ENCODE results near the gene MAPK4.
A peak's percentile ranks its signal among the peaks of the same experiment; 100 is the strongest.

The MAPK4 gene

DNA sequence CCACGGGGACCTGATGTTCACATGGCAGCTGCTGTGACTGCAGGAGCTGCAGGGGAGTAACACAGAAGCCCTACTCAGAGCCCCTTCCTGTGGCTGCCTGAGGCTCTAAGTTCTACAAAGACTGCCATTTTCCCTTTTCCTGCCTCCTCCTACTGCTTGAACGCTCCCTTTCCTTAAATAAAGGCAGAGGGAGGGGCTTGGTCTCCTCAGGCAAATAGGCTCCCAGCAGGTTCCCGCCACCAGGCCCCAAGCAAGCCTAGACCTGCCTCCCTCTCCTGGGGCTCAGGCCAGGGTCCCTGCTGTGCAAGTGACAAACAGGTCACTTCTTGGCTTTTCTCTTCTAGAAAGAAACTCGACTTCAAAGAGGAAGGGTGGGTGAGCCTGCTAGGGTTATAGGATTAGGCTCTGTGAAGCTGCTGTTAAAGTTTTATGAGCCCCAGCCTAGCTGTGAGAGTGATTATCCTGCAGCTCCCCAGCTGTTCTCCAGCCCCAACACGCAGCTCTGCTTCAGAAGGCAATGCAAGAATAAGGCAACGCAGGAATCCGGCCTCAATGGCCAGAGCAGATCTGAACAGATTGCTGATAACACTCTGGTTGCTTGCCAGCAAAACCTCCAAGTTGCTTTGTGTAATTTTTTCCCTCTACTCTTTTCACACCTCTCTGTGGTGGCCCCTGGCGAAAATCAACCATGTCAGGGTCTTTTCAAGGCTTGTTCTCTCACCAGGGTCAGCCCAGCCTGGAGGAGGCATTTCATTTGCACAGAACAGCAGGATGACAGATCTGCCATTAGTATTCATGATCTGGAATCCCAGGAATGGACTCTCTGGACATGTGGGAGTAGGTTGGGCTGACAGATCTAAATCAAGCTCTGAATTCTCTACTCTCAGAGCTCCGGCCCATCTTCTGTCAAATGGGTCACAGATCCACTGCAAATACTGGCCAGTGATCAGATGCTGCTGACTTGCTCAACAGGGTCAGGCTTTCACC lies 188.6 kb downstream of the MAPK4 start:
- peak; percentile 30 for DNase-seq
- Mint-ChIP-seq H3K9me3 (peaks cover 12% of the 10 kb centered on the region), H3K36me3 (ENCODE audit: low read depth) (peaks cover 6% of the 10 kb centered on the region), H3K4me3 (peak overlapping the region; percentile 52), H3K4me1 (peaks cover 67% of the 10 kb centered on the region), H3K27me3 (ENCODE audit: low read depth, poor library complexity) (no peaks in the 10 kb centered on the region), H3K27ac (peak overlapping the region; percentile 96)
- TF ChIP-seq, protein P1, sequence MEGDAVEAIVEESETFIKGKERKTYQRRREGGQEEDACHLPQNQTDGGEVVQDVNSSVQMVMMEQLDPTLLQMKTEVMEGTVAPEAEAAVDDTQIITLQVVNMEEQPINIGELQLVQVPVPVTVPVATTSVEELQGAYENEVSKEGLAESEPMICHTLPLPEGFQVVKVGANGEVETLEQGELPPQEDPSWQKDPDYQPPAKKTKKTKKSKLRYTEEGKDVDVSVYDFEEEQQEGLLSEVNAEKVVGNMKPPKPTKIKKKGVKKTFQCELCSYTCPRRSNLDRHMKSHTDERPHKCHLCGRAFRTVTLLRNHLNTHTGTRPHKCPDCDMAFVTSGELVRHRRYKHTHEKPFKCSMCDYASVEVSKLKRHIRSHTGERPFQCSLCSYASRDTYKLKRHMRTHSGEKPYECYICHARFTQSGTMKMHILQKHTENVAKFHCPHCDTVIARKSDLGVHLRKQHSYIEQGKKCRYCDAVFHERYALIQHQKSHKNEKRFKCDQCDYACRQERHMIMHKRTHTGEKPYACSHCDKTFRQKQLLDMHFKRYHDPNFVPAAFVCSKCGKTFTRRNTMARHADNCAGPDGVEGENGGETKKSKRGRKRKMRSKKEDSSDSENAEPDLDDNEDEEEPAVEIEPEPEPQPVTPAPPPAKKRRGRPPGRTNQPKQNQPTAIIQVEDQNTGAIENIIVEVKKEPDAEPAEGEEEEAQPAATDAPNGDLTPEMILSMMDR (IDR thresholded peaks at IDR 0.05), result no peak

DNA sequence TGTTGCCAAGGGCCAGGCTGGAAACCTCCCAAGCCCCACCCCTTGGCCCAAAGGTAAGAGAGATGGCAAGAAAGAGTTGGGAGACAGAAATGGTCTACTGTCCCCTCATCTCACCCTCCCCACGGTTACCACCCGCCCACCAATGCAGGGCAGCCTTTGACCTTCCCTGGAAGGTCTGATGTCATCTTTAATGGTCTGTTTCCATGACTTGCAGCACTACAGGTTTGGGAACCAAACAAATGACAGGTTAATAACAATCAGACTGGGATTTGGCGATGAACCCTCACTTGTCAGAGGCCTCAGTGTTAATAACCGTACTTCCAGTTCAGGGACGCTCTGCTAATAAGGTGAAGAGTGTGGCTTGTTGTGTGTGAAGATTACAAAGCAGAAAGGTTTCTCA lies 189.5 kb downstream of the MAPK4 start:
- no peak overlapping the region for H3K4me3 Mint-ChIP-seq
- TF ChIP-seq, protein P1 (IDR thresholded peaks at IDR 0.05), result no peak
- H3K27me3 Mint-ChIP-seq (ENCODE audit: low read depth, poor library complexity), result no peaks in the 10 kb centered on the region
- peaks cover 67% of the 10 kb centered on the region for H3K4me1 Mint-ChIP-seq
- peaks cover 6% of the 10 kb centered on the region for H3K9me3 Mint-ChIP-seq
- no peaks in the 10 kb centered on the region for H3K36me3 Mint-ChIP-seq (ENCODE audit: low read depth)
- DNase-seq, result no peak
- peak overlapping the region; percentile 46 for H3K27ac Mint-ChIP-seq

DNA sequence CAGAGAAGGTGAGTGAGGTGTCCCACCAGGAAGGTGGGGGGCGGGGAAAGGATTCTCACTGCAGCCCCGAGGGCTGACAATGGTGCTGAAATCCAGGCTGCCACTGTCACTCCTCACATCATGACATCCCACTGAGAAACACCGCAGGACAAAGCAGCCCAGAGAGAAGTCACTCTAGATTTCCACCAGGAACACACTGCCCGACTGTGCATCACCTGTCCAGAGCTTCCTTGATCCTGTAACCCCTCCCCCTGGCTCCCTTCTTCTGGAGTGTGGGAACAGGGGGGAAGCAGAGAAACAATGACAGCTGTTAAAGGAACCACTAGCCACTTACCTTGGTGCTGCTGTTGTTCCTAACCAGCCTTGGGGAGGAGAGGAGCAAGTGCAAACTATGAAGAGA lies 190.1 kb downstream of the MAPK4 start:
- peak overlapping the region; percentile 46 for H3K27ac Mint-ChIP-seq
- no peak overlapping the region for H3K4me3 Mint-ChIP-seq

DNA sequence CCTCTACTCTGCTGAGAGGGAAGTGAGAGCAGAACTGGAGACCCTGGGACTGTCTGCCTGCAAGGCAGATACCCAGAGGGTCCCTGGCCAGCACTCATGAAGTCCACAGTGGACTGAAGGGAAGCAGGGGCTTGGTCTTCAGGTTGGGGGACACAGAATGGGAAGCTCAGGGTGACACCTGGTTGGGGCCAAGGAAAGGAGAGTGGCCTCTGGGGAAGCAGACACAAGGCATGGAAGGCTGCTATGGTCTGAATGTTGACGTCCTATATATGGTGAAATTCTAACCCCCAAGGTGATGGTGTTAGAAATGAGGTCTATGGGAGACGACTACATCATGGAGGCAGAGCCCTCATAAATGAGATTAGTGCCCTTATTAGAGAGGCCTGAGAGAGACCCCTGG lies 190.7 kb downstream of the MAPK4 start:
- H3K4me1 Mint-ChIP-seq, result peaks cover 62% of the 10 kb centered on the region
- peaks cover 10% of the 10 kb centered on the region for H3K9me3 Mint-ChIP-seq
- TF ChIP-seq, protein P1 (IDR thresholded peaks at IDR 0.05), result no peak
- H3K27ac Mint-ChIP-seq, result no peak overlapping the region
- DNase-seq, result no peak
- H3K36me3 Mint-ChIP-seq (ENCODE audit: low read depth), result no peaks in the 10 kb centered on the region
- H3K27me3 Mint-ChIP-seq (ENCODE audit: low read depth, poor library complexity), result no peaks in the 10 kb centered on the region
- H3K4me3 Mint-ChIP-seq, result no peak overlapping the region

More for the DNA sequence above, 190.1 kb downstream of the MAPK4 start:
- DNase-seq, result no peak
- Mint-ChIP-seq H3K4me1 (peaks cover 67% of the 10 kb centered on the region), H3K9me3 (peaks cover 9% of the 10 kb centered on the region), H3K36me3 (ENCODE audit: low read depth) (no peaks in the 10 kb centered on the region), H3K27me3 (ENCODE audit: low read depth, poor library complexity) (no peaks in the 10 kb centered on the region)
- TF ChIP-seq, protein P1 (IDR thresholded peaks at IDR 0.05), result no peak

DNA sequence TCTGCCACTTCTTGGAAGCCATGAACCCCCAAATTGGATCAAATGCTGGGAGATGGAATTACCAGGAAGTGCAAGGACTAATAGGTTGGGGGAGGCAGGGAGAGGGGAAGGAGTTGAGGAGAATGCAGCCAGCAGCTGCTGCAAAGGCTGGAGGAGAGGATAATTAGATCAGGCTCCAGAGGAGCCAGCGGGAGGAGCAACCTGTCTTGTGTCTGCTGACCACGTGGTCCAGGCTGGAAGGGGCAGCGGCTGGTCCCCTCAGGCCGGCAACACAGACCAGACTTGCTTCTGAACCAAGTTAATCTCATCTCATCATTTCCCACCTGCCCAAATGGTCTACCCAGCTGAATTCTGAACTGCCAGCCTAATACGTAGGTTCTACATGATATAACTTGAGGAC lies 191.6 kb downstream of the MAPK4 start:
- H3K9me3 Mint-ChIP-seq, result peaks cover 13% of the 10 kb centered on the region
- no peaks in the 10 kb centered on the region for H3K36me3 Mint-ChIP-seq (ENCODE audit: low read depth)
- no peak overlapping the region for H3K4me3 Mint-ChIP-seq
- TF ChIP-seq, protein P1 (IDR thresholded peaks at IDR 0.05), result no peak
- no peak for DNase-seq
- H3K4me1 Mint-ChIP-seq, result peaks cover 58% of the 10 kb centered on the region
- no peak overlapping the region for H3K27ac Mint-ChIP-seq
- no peaks in the 10 kb centered on the region for H3K27me3 Mint-ChIP-seq (ENCODE audit: low read depth, poor library complexity)
